ENCODE data around the gene SMIM9. TPM values are rescaled to one million over a fixed set of nuclear protein-coding genes. Genes with fewer than 3 reads are reported as not detected.

Gene SMIM9
- total RNA-seq, 1 donor from 2014 or later = not detected

- Histone ChIP-seq H3K79me2 (ENCODE audit: low read depth) (no peaks in the 10 kb centered on the region), H3K36me3 (peaks cover 4% of the 10 kb centered on the region), H3K4me1 (no peaks in the 10 kb centered on the region), H4K20me1 (ENCODE audit: low read depth) (no peaks in the 10 kb centered on the region), H3F3A (ENCODE audit: low read depth) (no peaks in the 10 kb centered on the region), H3K27me3 (no peaks in the 10 kb centered on the region), H3K27ac (no peak overlapping the region), H3K9me3 (ENCODE audit: low read depth) (peaks cover 10% of the 10 kb centered on the region), H3K4me3 (no peak overlapping the region), H3K4me2 (no peak overlapping the region), H2AFZ (replicated peaks) (no peak overlapping the region), H3K9ac (no peak overlapping the region)
- no peak for TF ChIP-seq EZH2 (IDR thresholded peaks at IDR 0.05)
- TF ChIP-seq EZH2phosphoT487 (IDR thresholded peaks at IDR 0.05) = no peak
- no peak for TF ChIP-seq CTCF (IDR thresholded peaks at IDR 0.05)
- Mint-ChIP-seq H3K27me3 (ENCODE audit: insufficient read depth, low read depth) (peaks cover 2% of the 10 kb centered on the region), H3K9me3 (peaks cover 13% of the 10 kb centered on the region), H3K36me3 (no peaks in the 10 kb centered on the region), H3K4me3 (no peak overlapping the region), H3K4me1 (no peaks in the 10 kb centered on the region), H3K27ac (no peak overlapping the region)
- DNase-seq (ENCODE audit: low spot score) = no peak
These were observed 20.7 kb downstream of the SMIM9 start for GRCh38 chrX:154813801-154814200.

- Histone ChIP-seq H3K36me3 (peaks cover 4% of the 10 kb centered on the region), H4K20me1 (ENCODE audit: low read depth) (no peaks in the 10 kb centered on the region), H2AFZ (replicated peaks) (no peak overlapping the region), H3K9ac (no peak overlapping the region), H3K27ac (no peak overlapping the region), H3K4me2 (no peak overlapping the region), H3K79me2 (ENCODE audit: low read depth) (no peaks in the 10 kb centered on the region), H3F3A (ENCODE audit: low read depth) (no peaks in the 10 kb centered on the region), H3K4me1 (no peaks in the 10 kb centered on the region), H3K9me3 (ENCODE audit: low read depth) (peaks cover 10% of the 10 kb centered on the region), H3K27me3 (peaks cover 4% of the 10 kb centered on the region), H3K4me3 (no peak overlapping the region)
- Mint-ChIP-seq H3K4me3 (no peak overlapping the region), H3K4me1 (no peaks in the 10 kb centered on the region), H3K27me3 (ENCODE audit: insufficient read depth, low read depth) (peaks cover 2% of the 10 kb centered on the region), H3K27ac (no peak overlapping the region), H3K9me3 (peaks cover 22% of the 10 kb centered on the region), H3K36me3 (no peaks in the 10 kb centered on the region)
- TF ChIP-seq EZH2phosphoT487 (IDR thresholded peaks at IDR 0.05) (no peak), CTCF (IDR thresholded peaks at IDR 0.05) (no peak), EZH2 (IDR thresholded peaks at IDR 0.05) (no peak)
- DNase-seq (ENCODE audit: low spot score) = no peak
These were observed 21.9 kb downstream of the SMIM9 start for GRCh38 chrX:154812341-154813101.

GRCh38 chrX:154809939-154810665 is 24.4 kb downstream of the SMIM9 start:
- no peaks in the 10 kb centered on the region for H4K20me1 ChIP-seq (ENCODE audit: low read depth)
- peaks cover 11% of the 10 kb centered on the region for H3K9me3 ChIP-seq (ENCODE audit: low read depth)
- H3K36me3 ChIP-seq = no peaks in the 10 kb centered on the region
- H3K79me2 ChIP-seq (ENCODE audit: low read depth) = no peaks in the 10 kb centered on the region
- Mint-ChIP-seq H3K27ac (no peak overlapping the region), H3K27me3 (ENCODE audit: insufficient read depth, low read depth) (peaks cover 3% of the 10 kb centered on the region), H3K9me3 (peaks cover 27% of the 10 kb centered on the region), H3K36me3 (no peaks in the 10 kb centered on the region), H3K4me3 (no peak overlapping the region), H3K4me1 (peaks cover 5% of the 10 kb centered on the region)
- no peak overlapping the region for H3K4me3 ChIP-seq
- H3K27me3 ChIP-seq = peaks cover 28% of the 10 kb centered on the region
- no peak overlapping the region for H3K9ac ChIP-seq
- H3K4me2 ChIP-seq = no peak overlapping the region
- H3K4me1 ChIP-seq = no peaks in the 10 kb centered on the region
- DNase-seq (ENCODE audit: low spot score) = no peak
- no peaks in the 10 kb centered on the region for H3F3A ChIP-seq (ENCODE audit: low read depth)
- H3K27ac ChIP-seq = no peak overlapping the region
- TF ChIP-seq CTCF (IDR thresholded peaks at IDR 0.05) (no peak), EZH2 (IDR thresholded peaks at IDR 0.05) (no peak), EZH2phosphoT487 (IDR thresholded peaks at IDR 0.05) (no peak)
- no peak overlapping the region for H2AFZ ChIP-seq (replicated peaks)
